ENCODE results near the gene FARP1.

FARP1 gene

GRCh38 chr13:98322091-98322718, 179.3 kb downstream of the FARP1 start:
- Histone ChIP-seq H3K9me3 (ENCODE audit: control insufficient read depth, low read length) (no peaks in the 10 kb centered on the region), H3K27me3 (ENCODE audit: control insufficient read depth, insufficient read depth, low read length) (no peaks in the 10 kb centered on the region), H3K4me1 (no peaks in the 10 kb centered on the region), H2AFZ (no peak overlapping the region), H3K27ac (no peak overlapping the region), H3K4me2 (ENCODE audit: low read length) (no peak overlapping the region), H3K9ac (no peak overlapping the region), H3K4me3 (ENCODE audit: low read depth, low read length) (no peak overlapping the region), H3K36me3 (ENCODE audit: control insufficient read depth, insufficient read depth, low read length) (no peaks in the 10 kb centered on the region), H3K79me2 (no peaks in the 10 kb centered on the region)
- TF ChIP-seq, protein P1, sequence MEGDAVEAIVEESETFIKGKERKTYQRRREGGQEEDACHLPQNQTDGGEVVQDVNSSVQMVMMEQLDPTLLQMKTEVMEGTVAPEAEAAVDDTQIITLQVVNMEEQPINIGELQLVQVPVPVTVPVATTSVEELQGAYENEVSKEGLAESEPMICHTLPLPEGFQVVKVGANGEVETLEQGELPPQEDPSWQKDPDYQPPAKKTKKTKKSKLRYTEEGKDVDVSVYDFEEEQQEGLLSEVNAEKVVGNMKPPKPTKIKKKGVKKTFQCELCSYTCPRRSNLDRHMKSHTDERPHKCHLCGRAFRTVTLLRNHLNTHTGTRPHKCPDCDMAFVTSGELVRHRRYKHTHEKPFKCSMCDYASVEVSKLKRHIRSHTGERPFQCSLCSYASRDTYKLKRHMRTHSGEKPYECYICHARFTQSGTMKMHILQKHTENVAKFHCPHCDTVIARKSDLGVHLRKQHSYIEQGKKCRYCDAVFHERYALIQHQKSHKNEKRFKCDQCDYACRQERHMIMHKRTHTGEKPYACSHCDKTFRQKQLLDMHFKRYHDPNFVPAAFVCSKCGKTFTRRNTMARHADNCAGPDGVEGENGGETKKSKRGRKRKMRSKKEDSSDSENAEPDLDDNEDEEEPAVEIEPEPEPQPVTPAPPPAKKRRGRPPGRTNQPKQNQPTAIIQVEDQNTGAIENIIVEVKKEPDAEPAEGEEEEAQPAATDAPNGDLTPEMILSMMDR (IDR thresholded peaks at IDR 0.05): no peak

- Histone ChIP-seq H3K4me3 (ENCODE audit: low read depth, low read length) (no peak overlapping the region), H3K27ac (no peak overlapping the region)
These were observed 181.2 kb downstream of the FARP1 start for GRCh38 chr13:98324105-98324504.

DNA sequence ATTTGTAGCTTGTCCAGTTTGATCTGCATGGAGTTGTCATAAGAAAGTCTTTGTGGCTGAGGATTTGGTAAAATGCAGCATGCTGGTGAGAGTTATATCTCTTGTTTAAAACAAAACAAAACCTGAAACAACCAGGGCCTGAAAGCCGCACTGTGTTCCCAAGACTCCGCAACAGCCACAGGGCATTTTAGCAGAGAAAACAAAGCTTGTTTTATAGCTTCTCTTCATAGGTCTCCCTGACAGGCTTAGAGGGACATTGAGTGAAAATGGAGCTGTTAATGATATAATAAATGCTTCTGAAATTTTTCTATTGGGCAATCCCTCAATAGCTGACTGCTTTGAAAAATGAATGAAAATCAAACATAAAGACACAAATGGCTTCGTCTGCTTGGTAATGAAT, 182.8 kb downstream of the FARP1 start:
- H3K4me1 ChIP-seq: no peaks in the 10 kb centered on the region
- H2AFZ ChIP-seq: no peak overlapping the region
- H3K4me3 ChIP-seq (ENCODE audit: low read depth, low read length): no peak overlapping the region
- H3K4me2 ChIP-seq (ENCODE audit: low read length): no peak overlapping the region
- no peak overlapping the region for H3K9ac ChIP-seq
- TF ChIP-seq, protein P1 (IDR thresholded peaks at IDR 0.05): no peak
- no peaks in the 10 kb centered on the region for H3K79me2 ChIP-seq
- no peaks in the 10 kb centered on the region for H3K27me3 ChIP-seq (ENCODE audit: control insufficient read depth, insufficient read depth, low read length)
- H3K27ac ChIP-seq: no peak overlapping the region
- no peaks in the 10 kb centered on the region for H3K36me3 ChIP-seq (ENCODE audit: control insufficient read depth, insufficient read depth, low read length)
- H3K9me3 ChIP-seq (ENCODE audit: control insufficient read depth, low read length): no peaks in the 10 kb centered on the region

More at GRCh38 chr13:98324105-98324504, 181.2 kb downstream of the FARP1 start:
- Histone ChIP-seq H3K27me3 (ENCODE audit: control insufficient read depth, insufficient read depth, low read length) (no peaks in the 10 kb centered on the region), H3K4me1 (no peaks in the 10 kb centered on the region), H3K36me3 (ENCODE audit: control insufficient read depth, insufficient read depth, low read length) (no peaks in the 10 kb centered on the region), H3K9ac (no peak overlapping the region), H3K9me3 (ENCODE audit: control insufficient read depth, low read length) (no peaks in the 10 kb centered on the region), H2AFZ (no peak overlapping the region), H3K4me2 (ENCODE audit: low read length) (no peak overlapping the region), H3K79me2 (no peaks in the 10 kb centered on the region)
- TF ChIP-seq, protein P1 (IDR thresholded peaks at IDR 0.05): no peak

DNA sequence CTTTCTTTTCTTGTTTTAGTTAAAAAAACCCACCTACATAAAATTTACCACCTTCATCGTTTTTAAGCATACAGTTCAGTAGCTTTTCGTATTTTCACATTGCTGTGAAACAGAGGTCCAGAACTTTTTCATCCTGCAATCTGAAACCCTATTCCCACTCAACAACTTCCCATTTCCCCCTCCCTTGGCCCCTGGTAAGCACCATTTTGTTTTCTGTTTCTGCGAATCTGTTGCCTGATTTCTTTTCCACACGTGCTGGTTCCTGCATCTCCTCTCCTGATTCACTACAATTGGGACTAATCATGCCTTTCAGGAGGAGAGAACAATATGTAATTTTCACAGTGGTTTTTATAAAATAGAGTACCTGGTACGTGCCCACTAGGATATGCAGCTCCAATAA, 183.4 kb downstream of the FARP1 start:
- Histone ChIP-seq H3K36me3 (ENCODE audit: control insufficient read depth, insufficient read depth, low read length) (no peaks in the 10 kb centered on the region), H3K27ac (no peak overlapping the region), H3K79me2 (no peaks in the 10 kb centered on the region), H3K4me1 (no peaks in the 10 kb centered on the region), H3K4me2 (ENCODE audit: low read length) (no peak overlapping the region), H3K4me3 (ENCODE audit: low read depth, low read length) (no peak overlapping the region), H3K9me3 (ENCODE audit: control insufficient read depth, low read length) (no peaks in the 10 kb centered on the region), H2AFZ (no peak overlapping the region), H3K9ac (no peak overlapping the region), H3K27me3 (ENCODE audit: control insufficient read depth, insufficient read depth, low read length) (no peaks in the 10 kb centered on the region)
- TF ChIP-seq, protein P1 (IDR thresholded peaks at IDR 0.05): no peak

Data from parathyroid adenoma (tissue), 2 donors.